Measurements from ENCODE around the gene ZNF507. TPM values are rescaled to one million over a fixed set of nuclear protein-coding genes. Genes with fewer than 3 reads are reported as not detected.

The ZNF507 gene
- total RNA-seq, 1 experiment from 2014 or later: 31.1 TPM

- no peak overlapping the region for H3K56ac ChIP-seq (ENCODE audit: insufficient read length, low read depth, low read length)
- Mint-ChIP-seq H3K27me3 (ENCODE audit: low read depth) (no peaks in the 10 kb centered on the region), H3K36me3 (ENCODE audit: insufficient read depth in 1 of 3, low read depth in 3 of 3) (peaks cover 48 to 87% (median 74%) of the 10 kb centered on the region in 3 experiments; a peak in 6 of 7 replicates), H3K4me1 (no peaks in the 10 kb centered on the region), H3K9me3 (no peaks in the 10 kb centered on the region; a peak in 1 of 5 replicates), H3K27ac (no peak overlapping the region), H3K4me3 (no peak overlapping the region)
- no peaks in the 10 kb centered on the region for H3K27me3 ChIP-seq (ENCODE audit: insufficient read depth, low read length)
- H3K79me2 ChIP-seq (ENCODE audit: insufficient read depth, low read length): no peaks in the 10 kb centered on the region
- H3K4me2 ChIP-seq (ENCODE audit: insufficient read depth, insufficient read length, low read length): no peak overlapping the region
- H4K8ac ChIP-seq (replicated peaks; ENCODE audit: insufficient read length, low read depth, low read length): no peak overlapping the region
- H2BK20ac ChIP-seq (ENCODE audit: low read depth, low read length, poor library complexity, severe bottlenecking): no peak overlapping the region
- no peak overlapping the region for H2BK15ac ChIP-seq (ENCODE audit: low read depth, low read length)
- no peaks in the 10 kb centered on the region for H3K4me1 ChIP-seq (ENCODE audit: insufficient read depth, low read length)
- H3K14ac ChIP-seq (ENCODE audit: insufficient read depth, low read length): no peak overlapping the region
- no peak overlapping the region for H3K9ac ChIP-seq (ENCODE audit: extremely low read depth, insufficient read length, low read length)
- no peaks in the 10 kb centered on the region for H4K20me1 ChIP-seq (ENCODE audit: control insufficient read depth, insufficient read depth, insufficient read length)
- H3K23ac ChIP-seq (ENCODE audit: insufficient read length, low read depth, low read length): no peak overlapping the region
- H2BK120ac ChIP-seq (ENCODE audit: low read depth, low read length, poor library complexity, severe bottlenecking): no peak overlapping the region
- H3K9me3 ChIP-seq (ENCODE audit: control insufficient read depth, low read depth, low read length): no peaks in the 10 kb centered on the region
- WGBS (ENCODE audit: extremely low coverage, insufficient read length, low lambda C conversion rate): no CpG with 5 or more reads among the region's 2 CpGs
- TF ChIP-seq CTCF (conservative IDR thresholded peaks at IDR 0.05): peak; percentile 38; the same call in 1 of the 3 replicates
- no peak overlapping the region for H2AK5ac ChIP-seq (ENCODE audit: insufficient read length, low read length)
- no peak overlapping the region for H2AFZ ChIP-seq (ENCODE audit: low read length)
- no peak for DNase-seq
- H4K5ac ChIP-seq (ENCODE audit: insufficient read length, low read depth, low read length): no peak overlapping the region
- H3K23me2 ChIP-seq (ENCODE audit: insufficient read length, low read depth, low read length, poor library complexity, severe bottlenecking): no peaks in the 10 kb centered on the region
- no peaks in the 10 kb centered on the region for H3K79me1 ChIP-seq (ENCODE audit: insufficient read depth, low read depth, low read length, poor library complexity, severe bottlenecking)
- H3T11ph ChIP-seq (ENCODE audit: low read length): no peak overlapping the region
- no peak overlapping the region for H4K91ac ChIP-seq (ENCODE audit: insufficient read length, low read depth, low read length)
- no peak overlapping the region for H3K27ac ChIP-seq (ENCODE audit: insufficient read length, low read depth, low read length)
- no peak overlapping the region for H3K18ac ChIP-seq (ENCODE audit: insufficient read length, low read depth, low read length)
- no peak overlapping the region for H2BK12ac ChIP-seq (ENCODE audit: insufficient read length, low read depth, low read length)
- H2BK5ac ChIP-seq (ENCODE audit: insufficient read length, low read length): no peak overlapping the region
- no peak overlapping the region for H3K4ac ChIP-seq (ENCODE audit: low read depth, low read length)
These were observed 12.3 kb downstream of the ZNF507 start for GRCh38 chr19:32357720-32358119.

All from H9 (cell line).